8988T (cell line): ENCODE measurements around the gene ZSCAN21.

Experiments
- DNase-seq: peaks from one replicate; pipeline ENCODE4 v3.0.0; 2011

ZSCAN21 gene

GRCh38 chr7:100079024-100079560 is 29.5 kb downstream of the ZSCAN21 start:
- DNase-seq = no peak

- DNase-seq = no peak
Measured at GRCh38 chr7:100080907-100081534, 31.4 kb downstream of the ZSCAN21 start.

GRCh38 chr7:100081535-100082102 is 32.0 kb downstream of the ZSCAN21 start, which contains the start of gene ZNF3:
ZNF3 (minus strand) TSS chr7:100081723; CDS start chr7:100077357, 4,366 bp downstream.
- DNase-seq = peak; percentile 57

- DNase-seq = no peak
Measured at GRCh38 chr7:100082978-100083377, 33.4 kb downstream of the ZSCAN21 start.

GRCh38 chr7:100085515-100085914 is 35.9 kb downstream of the ZSCAN21 start:
- no peak for DNase-seq

GRCh38 chr7:100087055-100087750 is 37.6 kb downstream of the ZSCAN21 start:
- no peak for DNase-seq

- DNase-seq = no peak
Measured at GRCh38 chr7:100088095-100088620, 38.6 kb downstream of the ZSCAN21 start.

- no peak for DNase-seq
Measured at GRCh38 chr7:100088621-100089457, 39.3 kb downstream of the ZSCAN21 start, which contains the start of gene COPS6. COPS6 (plus strand) TSS chr7:100088969; CDS start chr7:100088991, 22 bp downstream.

GRCh38 chr7:100089458-100090196 is 40.1 kb downstream of the ZSCAN21 start:
- DNase-seq = no peak

- DNase-seq = no peak
Measured at GRCh38 chr7:100090527-100091410, 41.2 kb downstream of the ZSCAN21 start.

GRCh38 chr7:100091411-100092181 is 42.0 kb downstream of the ZSCAN21 start:
- DNase-seq = no peak

GRCh38 chr7:100093054-100093453 is 43.5 kb downstream of the ZSCAN21 start:
- DNase-seq = no peak

GRCh38 chr7:100093498-100093897 is 43.9 kb downstream of the ZSCAN21 start:
- no peak for DNase-seq

GRCh38 chr7:100093925-100094486 is 44.4 kb downstream of the ZSCAN21 start:
- no peak for DNase-seq

GRCh38 chr7:100095289-100095688 is 45.7 kb downstream of the ZSCAN21 start:
- DNase-seq = no peak

- DNase-seq = no peak
Measured at GRCh38 chr7:100095704-100096103, 46.1 kb downstream of the ZSCAN21 start.

- no peak for DNase-seq
Measured at GRCh38 chr7:100098913-100099312, 49.3 kb downstream of the ZSCAN21 start.

- DNase-seq = no peak
Measured at GRCh38 chr7:100099452-100099851, 49.9 kb downstream of the ZSCAN21 start.

GRCh38 chr7:100100420-100101015 is 50.9 kb downstream of the ZSCAN21 start:
- peak; percentile 81 for DNase-seq
